Measurements from ENCODE around the gene CGB7. TPM values are rescaled to one million over a fixed set of nuclear protein-coding genes. Genes with fewer than 3 reads are reported as not detected.
A peak's percentile ranks its signal among the peaks of the same experiment; 100 is the strongest.
"Not testable (repeated sequence)": the region's sequence is repeated elsewhere in the genome, so short reads cannot be mapped to it uniquely, and the experiment has no call there.

CGB7 gene
- total RNA-seq, 3 donors from 2014 or later (not counting 1 experiment from before 2014, with no cell fraction given) = not detected

DNA sequence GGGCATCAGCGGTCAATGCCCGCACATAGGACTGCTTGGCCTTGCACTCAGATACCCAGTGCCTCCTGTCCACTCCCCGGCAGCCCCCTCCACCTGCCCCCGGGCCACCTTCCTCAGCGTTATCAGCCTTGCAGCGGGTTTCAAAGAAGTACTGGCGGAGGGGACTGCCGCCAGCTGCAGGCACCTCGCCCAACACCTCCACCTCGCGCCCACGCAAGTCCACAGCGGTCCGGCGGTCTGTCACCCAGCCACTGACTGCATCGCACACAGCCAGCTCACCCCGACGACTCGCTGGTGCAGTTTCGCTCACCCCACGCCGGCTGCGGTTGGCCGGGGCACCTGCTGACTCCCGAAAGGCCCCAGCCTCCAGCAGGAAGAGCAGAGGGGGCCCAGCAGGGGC is 3.9 kb upstream of the CGB7 start:
- H3K4me1 Mint-ChIP-seq = peaks cover 16 to 18% of the 10 kb centered on the region in 2 donors
- Histone ChIP-seq H3K27me3 (ENCODE audit: control insufficient read depth, insufficient read depth, low read length) (peaks cover 28% of the 10 kb centered on the region), H3K27ac (ENCODE audit: low read length) (no peak overlapping the region), H3K9me3 (ENCODE audit: control insufficient read depth, insufficient read depth, low read length) (no peaks in the 10 kb centered on the region), H3K4me3 (ENCODE audit: low read length) (no peak overlapping the region), H3K36me3 (ENCODE audit: control insufficient read depth, insufficient read depth, low read length) (no peaks in the 10 kb centered on the region), H3K4me1 (ENCODE audit: control insufficient read depth, insufficient read depth, low read length) (peaks cover 17% of the 10 kb centered on the region)
- H3K4me3 Mint-ChIP-seq = no peak overlapping the region
- no peak overlapping the region for H3K27ac Mint-ChIP-seq
- 38% methylated on average over 25 of the region's 25 CpGs for WGBS (ENCODE audit: insufficient coverage)
- TF ChIP-seq, protein P1, sequence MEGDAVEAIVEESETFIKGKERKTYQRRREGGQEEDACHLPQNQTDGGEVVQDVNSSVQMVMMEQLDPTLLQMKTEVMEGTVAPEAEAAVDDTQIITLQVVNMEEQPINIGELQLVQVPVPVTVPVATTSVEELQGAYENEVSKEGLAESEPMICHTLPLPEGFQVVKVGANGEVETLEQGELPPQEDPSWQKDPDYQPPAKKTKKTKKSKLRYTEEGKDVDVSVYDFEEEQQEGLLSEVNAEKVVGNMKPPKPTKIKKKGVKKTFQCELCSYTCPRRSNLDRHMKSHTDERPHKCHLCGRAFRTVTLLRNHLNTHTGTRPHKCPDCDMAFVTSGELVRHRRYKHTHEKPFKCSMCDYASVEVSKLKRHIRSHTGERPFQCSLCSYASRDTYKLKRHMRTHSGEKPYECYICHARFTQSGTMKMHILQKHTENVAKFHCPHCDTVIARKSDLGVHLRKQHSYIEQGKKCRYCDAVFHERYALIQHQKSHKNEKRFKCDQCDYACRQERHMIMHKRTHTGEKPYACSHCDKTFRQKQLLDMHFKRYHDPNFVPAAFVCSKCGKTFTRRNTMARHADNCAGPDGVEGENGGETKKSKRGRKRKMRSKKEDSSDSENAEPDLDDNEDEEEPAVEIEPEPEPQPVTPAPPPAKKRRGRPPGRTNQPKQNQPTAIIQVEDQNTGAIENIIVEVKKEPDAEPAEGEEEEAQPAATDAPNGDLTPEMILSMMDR (IDR thresholded peaks at IDR 0.05) = no peak
- ATAC-seq (peak in 2 of 3 donors; percentile 15 to 48), DNase-seq (no peak)
- H3K9me3 Mint-ChIP-seq = no peaks in the 10 kb centered on the region
- peaks cover 46 to 52% of the 10 kb centered on the region in 2 donors for H3K27me3 Mint-ChIP-seq (ENCODE audit: low read depth in 2 of 2)
- no peaks in the 10 kb centered on the region for H3K36me3 Mint-ChIP-seq
- intact Hi-C loops (cut with micrococcal nuclease) = no loop called here

DNA sequence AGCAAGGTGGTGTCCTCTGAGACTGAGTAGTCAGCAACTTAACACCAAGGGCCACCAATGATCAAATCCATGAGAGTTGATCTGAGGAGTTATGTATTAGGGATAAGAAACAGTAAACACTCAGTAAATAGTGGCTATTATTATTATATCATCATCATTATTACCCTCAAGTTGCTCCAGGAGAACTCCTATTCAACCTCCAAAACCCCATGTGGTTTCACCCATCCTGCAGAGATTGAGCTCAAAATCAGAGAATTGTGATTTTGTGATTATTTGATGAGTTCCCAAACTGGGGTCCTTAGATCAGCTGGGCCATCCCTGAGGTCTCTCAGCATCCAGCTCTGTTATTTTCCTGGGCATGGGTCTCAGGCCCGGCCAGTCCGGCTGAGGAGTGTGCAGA is 3.5 kb upstream of the CGB7 start:
- H3K27me3 ChIP-seq (ENCODE audit: control insufficient read depth, insufficient read depth, low read length) = peaks cover 29% of the 10 kb centered on the region
- Mint-ChIP-seq H3K4me1 (peaks cover 20 to 22% of the 10 kb centered on the region in 2 donors), H3K27ac (no peak overlapping the region), H3K4me3 (peak overlapping the region; percentile 35), H3K27me3 (ENCODE audit: low read depth in 2 of 2) (peaks cover 42 to 48% of the 10 kb centered on the region in 2 donors), H3K9me3 (no peaks in the 10 kb centered on the region), H3K36me3 (no peaks in the 10 kb centered on the region)
- H3K36me3 ChIP-seq (ENCODE audit: control insufficient read depth, insufficient read depth, low read length) = no peaks in the 10 kb centered on the region
- 97% methylated on average over 2 of the region's 2 CpGs for WGBS (ENCODE audit: insufficient coverage)
- intact Hi-C loops (cut with micrococcal nuclease) = no loop called here
- no peak for ATAC-seq
- H3K9me3 ChIP-seq (ENCODE audit: control insufficient read depth, insufficient read depth, low read length) = no peaks in the 10 kb centered on the region
- TF ChIP-seq, protein P1 (IDR thresholded peaks at IDR 0.05) = no peak
- no peak for DNase-seq
- no peak overlapping the region for H3K27ac ChIP-seq (ENCODE audit: low read length)
- no peak overlapping the region for H3K4me3 ChIP-seq (ENCODE audit: low read length)
- peaks cover 21% of the 10 kb centered on the region for H3K4me1 ChIP-seq (ENCODE audit: control insufficient read depth, insufficient read depth, low read length)

DNA sequence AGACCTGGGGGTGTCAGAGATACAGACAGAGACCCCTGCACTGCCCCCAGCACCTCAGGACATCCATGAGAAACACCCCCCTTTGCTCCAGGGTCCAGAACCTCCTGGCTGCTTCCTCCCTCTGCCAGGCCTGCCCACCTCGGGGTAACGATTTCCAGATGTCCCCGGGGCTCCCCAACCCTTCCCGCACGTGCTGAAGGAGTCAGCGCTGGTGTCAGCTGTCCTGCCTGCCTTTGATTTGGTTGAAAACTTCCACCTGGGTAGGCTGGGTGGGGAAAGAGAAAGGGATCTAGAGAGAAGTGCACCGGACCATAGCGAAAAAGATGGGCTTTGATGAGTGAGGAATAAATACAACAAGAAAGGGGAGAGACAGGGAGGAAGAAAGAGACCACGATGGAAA is 1.5 kb upstream of the CGB7 start:
- H3K4me3 Mint-ChIP-seq = peak overlapping the region; percentile 25
- no peak overlapping the region for H3K27ac Mint-ChIP-seq
- 68% methylated on average over 9 of the region's 9 CpGs for WGBS (ENCODE audit: insufficient coverage)
- no peaks in the 10 kb centered on the region for H3K9me3 Mint-ChIP-seq
- H3K4me1 Mint-ChIP-seq = peaks cover 21 to 24% of the 10 kb centered on the region in 2 donors
- Histone ChIP-seq H3K27ac (ENCODE audit: low read length) (no peak overlapping the region), H3K36me3 (ENCODE audit: control insufficient read depth, insufficient read depth, low read length) (no peaks in the 10 kb centered on the region), H3K9me3 (ENCODE audit: control insufficient read depth, insufficient read depth, low read length) (no peaks in the 10 kb centered on the region), H3K27me3 (ENCODE audit: control insufficient read depth, insufficient read depth, low read length) (peaks cover 30% of the 10 kb centered on the region), H3K4me3 (ENCODE audit: low read length) (no peak overlapping the region), H3K4me1 (ENCODE audit: control insufficient read depth, insufficient read depth, low read length) (peaks cover 26% of the 10 kb centered on the region)
- peaks cover 35 to 40% of the 10 kb centered on the region in 2 donors for H3K27me3 Mint-ChIP-seq (ENCODE audit: low read depth in 2 of 2)
- ATAC-seq = no peak
- DNase-seq = no peak
- no peaks in the 10 kb centered on the region for H3K36me3 Mint-ChIP-seq
- intact Hi-C loops (cut with micrococcal nuclease) = no loop called here
- TF ChIP-seq, protein P1 (IDR thresholded peaks at IDR 0.05) = no peak

DNA sequence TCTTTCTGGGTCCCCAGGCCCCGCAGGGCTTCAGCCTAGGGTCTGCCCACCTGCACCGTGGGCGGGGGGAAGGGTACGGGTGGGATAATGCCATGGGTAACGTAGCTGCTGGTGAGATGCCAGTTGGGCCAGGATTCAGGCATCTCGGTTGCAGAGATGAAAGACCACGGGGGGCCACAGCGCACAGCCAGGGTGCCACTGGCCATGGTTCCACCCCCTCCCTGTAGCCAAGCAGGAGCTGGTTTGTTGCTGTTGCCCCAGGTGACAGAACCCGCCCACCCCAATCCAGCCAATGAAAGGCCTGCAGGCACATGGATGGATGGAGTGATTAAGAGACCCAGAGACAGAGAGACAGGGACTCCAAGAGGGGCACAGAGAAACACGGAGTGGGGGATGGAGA is 1.0 kb upstream of the CGB7 start:
- Mint-ChIP-seq H3K27ac (no peak overlapping the region), H3K36me3 (no peaks in the 10 kb centered on the region), H3K4me3 (peak overlapping the region; percentile 25), H3K4me1 (peaks cover 21 to 24% of the 10 kb centered on the region in 2 donors), H3K27me3 (ENCODE audit: low read depth in 2 of 2) (peaks cover 35 to 40% of the 10 kb centered on the region in 2 donors), H3K9me3 (no peaks in the 10 kb centered on the region)
- TF ChIP-seq, protein P1 (IDR thresholded peaks at IDR 0.05) = no peak
- intact Hi-C loops (cut with micrococcal nuclease) = no loop called here
- Histone ChIP-seq H3K36me3 (ENCODE audit: control insufficient read depth, insufficient read depth, low read length) (no peaks in the 10 kb centered on the region), H3K4me1 (ENCODE audit: control insufficient read depth, insufficient read depth, low read length) (peaks cover 26% of the 10 kb centered on the region), H3K27me3 (ENCODE audit: control insufficient read depth, insufficient read depth, low read length) (peaks cover 30% of the 10 kb centered on the region), H3K9me3 (ENCODE audit: control insufficient read depth, insufficient read depth, low read length) (no peaks in the 10 kb centered on the region), H3K27ac (ENCODE audit: low read length) (no peak overlapping the region), H3K4me3 (ENCODE audit: low read length) (no peak overlapping the region)
- ATAC-seq = no peak
- 45% methylated on average over 9 of the region's 10 CpGs for whole genome bisulfite sequencing (ENCODE audit: insufficient coverage)
- DNase-seq = no peak

DNA sequence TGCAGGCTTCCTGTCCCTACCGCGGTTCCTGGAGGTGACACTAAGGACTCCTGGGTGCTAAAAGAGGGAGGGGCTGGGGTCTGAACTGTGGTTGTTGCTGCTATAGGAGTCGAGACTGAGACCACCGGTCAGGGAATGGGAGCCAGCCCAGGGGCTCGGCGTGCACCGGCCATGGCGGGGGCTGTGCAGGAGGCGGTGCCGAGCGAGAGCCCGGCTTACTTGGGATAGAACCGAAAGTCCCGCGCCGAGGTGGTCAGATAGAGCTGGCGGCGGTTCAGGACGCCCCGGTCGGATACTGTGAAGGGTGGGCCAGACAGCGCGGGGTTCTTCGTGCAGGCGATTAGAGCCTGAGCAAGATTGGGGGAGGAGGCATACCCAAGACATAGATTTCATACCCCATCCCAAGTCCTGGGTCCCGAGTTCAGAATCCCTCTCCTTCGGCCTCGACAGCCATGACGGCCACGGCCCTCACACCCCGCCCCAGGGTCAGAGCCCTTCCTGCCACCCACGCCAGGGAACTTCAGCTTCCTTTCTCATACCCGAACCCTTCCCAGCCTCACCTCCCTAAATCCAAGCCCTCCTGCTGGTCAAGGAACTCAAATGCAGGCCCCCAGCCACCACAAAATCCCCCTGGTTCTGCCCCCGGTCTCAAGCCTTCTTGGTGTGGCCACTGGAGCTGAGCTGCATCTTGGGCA is 500 bp downstream of the CGB7 start:
- H3K36me3 ChIP-seq (ENCODE audit: control insufficient read depth, insufficient read depth, low read length); intact Hi-C loops (cut with micrococcal nuclease); H3K9me3 ChIP-seq (ENCODE audit: control insufficient read depth, insufficient read depth, low read length); DNase-seq; H3K27ac ChIP-seq (ENCODE audit: low read length); H3K9me3 Mint-ChIP-seq; H3K36me3 Mint-ChIP-seq: not testable (repeated sequence)
- 2% methylated on average over 34 of the region's 34 CpGs for WGBS (ENCODE audit: insufficient coverage)
- Mint-ChIP-seq H3K4me3 (peak overlapping the region; percentile 87), H3K27ac (peak overlapping the region in 1 of 2 donors; percentile 59), H3K27me3 (ENCODE audit: low read depth in 2 of 2) (peaks cover 35 to 40% of the 10 kb centered on the region in 2 donors), H3K4me1 (peaks cover 21 to 24% of the 10 kb centered on the region in 2 donors)
- H3K4me1 ChIP-seq (ENCODE audit: control insufficient read depth, insufficient read depth, low read length) = peaks cover 26% of the 10 kb centered on the region
- H3K4me3 ChIP-seq (ENCODE audit: low read length) = peak overlapping the region; percentile 47
- H3K27me3 ChIP-seq (ENCODE audit: control insufficient read depth, insufficient read depth, low read length) = peaks cover 30% of the 10 kb centered on the region
- ATAC-seq = peak; percentile 28 to 42 (median 37)

Measured in natural killer cell (primary cell).